ENCODE measurements around the gene PADI3.

DNA sequence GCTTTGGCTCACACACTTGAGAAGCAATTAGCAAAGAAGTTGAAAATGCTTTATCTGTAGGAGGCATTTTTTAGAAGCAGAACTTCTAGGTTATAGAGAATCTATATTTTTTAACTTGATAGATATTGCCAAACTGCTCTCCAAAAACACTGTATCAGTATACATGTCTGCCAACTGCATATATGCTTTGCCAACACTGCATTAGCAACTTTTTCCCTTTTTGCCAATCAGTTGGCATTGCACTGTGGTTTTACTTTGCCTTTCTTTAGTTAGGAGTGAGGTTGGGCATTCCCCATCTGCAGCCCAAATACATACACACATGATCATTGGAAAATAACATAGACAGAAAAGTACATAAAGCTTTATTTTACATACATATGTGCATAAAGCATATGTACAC is 15.0 kb downstream of the PADI3 start:
- TF ChIP-seq, protein P1, sequence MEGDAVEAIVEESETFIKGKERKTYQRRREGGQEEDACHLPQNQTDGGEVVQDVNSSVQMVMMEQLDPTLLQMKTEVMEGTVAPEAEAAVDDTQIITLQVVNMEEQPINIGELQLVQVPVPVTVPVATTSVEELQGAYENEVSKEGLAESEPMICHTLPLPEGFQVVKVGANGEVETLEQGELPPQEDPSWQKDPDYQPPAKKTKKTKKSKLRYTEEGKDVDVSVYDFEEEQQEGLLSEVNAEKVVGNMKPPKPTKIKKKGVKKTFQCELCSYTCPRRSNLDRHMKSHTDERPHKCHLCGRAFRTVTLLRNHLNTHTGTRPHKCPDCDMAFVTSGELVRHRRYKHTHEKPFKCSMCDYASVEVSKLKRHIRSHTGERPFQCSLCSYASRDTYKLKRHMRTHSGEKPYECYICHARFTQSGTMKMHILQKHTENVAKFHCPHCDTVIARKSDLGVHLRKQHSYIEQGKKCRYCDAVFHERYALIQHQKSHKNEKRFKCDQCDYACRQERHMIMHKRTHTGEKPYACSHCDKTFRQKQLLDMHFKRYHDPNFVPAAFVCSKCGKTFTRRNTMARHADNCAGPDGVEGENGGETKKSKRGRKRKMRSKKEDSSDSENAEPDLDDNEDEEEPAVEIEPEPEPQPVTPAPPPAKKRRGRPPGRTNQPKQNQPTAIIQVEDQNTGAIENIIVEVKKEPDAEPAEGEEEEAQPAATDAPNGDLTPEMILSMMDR (IDR thresholded peaks at IDR 0.05), result no peak
- TF ChIP-seq POLR2A (IDR thresholded peaks at IDR 0.05) (no peak), POLR2AphosphoS5 (IDR thresholded peaks at IDR 0.05) (no peak), EP300 (IDR thresholded peaks at IDR 0.05) (no peak)
